Adrenal gland (tissue), 5 donors: ENCODE data around the gene PPP1R11.

ENCODE experiments used
- CTCF ChIP-seq, 6 experiments: fragments of 450-650 bp in 4 of 6; fragments of 200-600 bp in 2 of 6; sonication (generic) in 1 of 6; IDR thresholded peaks; 1 replicate in 5 of 6; 2 replicates in 1 of 6; pipeline versions ENCODE4 v1.5.1 to v1.8.0; 2016 to 2021; ENCODE audit warnings: antibody characterized with exemption in 6 of 6, mild to moderate bottlenecking in 2 of 6, moderate library complexity in 1 of 6
- POLR2A ChIP-seq, 2 donors: fragments of 450-650 bp; IDR thresholded peaks; one replicate each; pipeline ENCODE4 v1.6.1; 2017; ENCODE audit warnings: antibody characterized with exemption in 2 of 2, mild to moderate bottlenecking in 2 of 2, moderate library complexity in 1 of 2
- donor health status: DM: no; HTN: no; CAD: no.

DNA sequence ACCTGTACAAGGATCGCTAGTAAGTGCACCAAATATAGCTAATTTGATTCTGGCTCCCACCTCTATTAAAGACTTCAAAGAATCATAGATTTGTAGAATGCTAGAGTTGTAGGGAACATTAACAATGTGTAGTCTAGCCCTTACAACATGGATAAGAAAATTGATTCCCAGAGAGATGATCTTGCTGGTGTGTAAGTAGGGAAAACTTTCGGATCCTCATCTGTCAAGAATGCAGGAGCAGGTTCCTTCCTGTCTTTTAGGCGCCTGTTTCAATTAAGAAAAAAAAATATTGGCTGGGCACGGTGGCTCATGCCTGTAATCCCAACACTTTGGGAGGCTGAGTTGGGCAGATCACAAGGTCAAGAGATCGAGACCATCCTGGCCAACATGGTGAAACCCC is 20.9 kb downstream of the PPP1R11 start:
- no peak for TF ChIP-seq CTCF (IDR thresholded peaks at IDR 0.05)
- no peak for TF ChIP-seq POLR2A (IDR thresholded peaks at IDR 0.05)
